Measurements from ENCODE around the gene FBXW4.

DNA sequence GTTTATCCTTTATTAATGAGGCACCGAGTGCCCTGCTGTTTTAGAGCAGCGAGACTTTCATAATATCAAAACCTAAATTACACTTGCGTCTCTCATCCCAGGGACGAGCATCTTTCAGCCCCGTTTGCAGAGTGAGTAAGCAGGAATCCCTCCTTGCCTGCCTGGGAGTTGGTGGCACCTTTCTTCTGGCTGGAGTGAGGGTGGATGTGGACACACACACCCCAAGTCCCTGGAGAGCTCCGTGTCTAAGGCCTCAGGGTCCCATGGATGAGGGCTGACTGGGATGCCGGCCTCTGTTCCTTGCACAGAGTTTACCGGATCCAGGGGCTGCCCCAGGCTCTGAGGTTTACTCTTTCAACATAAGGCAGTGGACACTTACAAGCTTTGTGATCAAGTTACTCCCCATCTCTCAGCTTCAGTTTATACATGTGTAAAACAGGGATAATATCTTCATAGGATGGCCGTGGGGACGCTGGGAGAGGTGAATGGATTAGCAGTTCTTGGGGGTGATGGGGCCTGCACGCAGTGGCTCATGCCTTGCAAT lies 131.4 kb downstream of the FBXW4 start:
- no peak for TF ChIP-seq POLR2A (IDR thresholded peaks at IDR 0.05)
- TF ChIP-seq, protein P1, sequence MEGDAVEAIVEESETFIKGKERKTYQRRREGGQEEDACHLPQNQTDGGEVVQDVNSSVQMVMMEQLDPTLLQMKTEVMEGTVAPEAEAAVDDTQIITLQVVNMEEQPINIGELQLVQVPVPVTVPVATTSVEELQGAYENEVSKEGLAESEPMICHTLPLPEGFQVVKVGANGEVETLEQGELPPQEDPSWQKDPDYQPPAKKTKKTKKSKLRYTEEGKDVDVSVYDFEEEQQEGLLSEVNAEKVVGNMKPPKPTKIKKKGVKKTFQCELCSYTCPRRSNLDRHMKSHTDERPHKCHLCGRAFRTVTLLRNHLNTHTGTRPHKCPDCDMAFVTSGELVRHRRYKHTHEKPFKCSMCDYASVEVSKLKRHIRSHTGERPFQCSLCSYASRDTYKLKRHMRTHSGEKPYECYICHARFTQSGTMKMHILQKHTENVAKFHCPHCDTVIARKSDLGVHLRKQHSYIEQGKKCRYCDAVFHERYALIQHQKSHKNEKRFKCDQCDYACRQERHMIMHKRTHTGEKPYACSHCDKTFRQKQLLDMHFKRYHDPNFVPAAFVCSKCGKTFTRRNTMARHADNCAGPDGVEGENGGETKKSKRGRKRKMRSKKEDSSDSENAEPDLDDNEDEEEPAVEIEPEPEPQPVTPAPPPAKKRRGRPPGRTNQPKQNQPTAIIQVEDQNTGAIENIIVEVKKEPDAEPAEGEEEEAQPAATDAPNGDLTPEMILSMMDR (IDR thresholded peaks at IDR 0.05), result no peak
